Tibial nerve (tissue), 4 donors: ENCODE measurements around the gene C2CD2L.

Experiments used
- EP300 ChIP-seq, 2 donors: sonication (generic); formaldehyde crosslinking; IDR thresholded peaks; one replicate each; pipeline ENCODE4 v1.6.1; 2017; ENCODE audit warnings: antibody characterized with exemption in 2 of 2, mild to moderate bottlenecking in 1 of 2
- POLR2A ChIP-seq, 2 donors: fragments of 450-650 bp; IDR thresholded peaks; one replicate each; pipeline ENCODE4 v1.6.1; 2017; ENCODE audit warnings: antibody characterized with exemption in 2 of 2, mild to moderate bottlenecking in 2 of 2, moderate library complexity in 2 of 2
- TF ChIP-seq, protein P1 (sequence below), 5 experiments: fragments of 200-600 bp in 3 of 5; fragments of 450-650 bp in 2 of 5; sonication (generic) in 3 of 5; IDR thresholded peaks; one replicate each; pipeline ENCODE4 v1.5.1; 2016 to 2019; ENCODE audit warnings: antibody characterized with exemption in 5 of 5, mild to moderate bottlenecking in 3 of 5, moderate library complexity in 2 of 5

DNA sequence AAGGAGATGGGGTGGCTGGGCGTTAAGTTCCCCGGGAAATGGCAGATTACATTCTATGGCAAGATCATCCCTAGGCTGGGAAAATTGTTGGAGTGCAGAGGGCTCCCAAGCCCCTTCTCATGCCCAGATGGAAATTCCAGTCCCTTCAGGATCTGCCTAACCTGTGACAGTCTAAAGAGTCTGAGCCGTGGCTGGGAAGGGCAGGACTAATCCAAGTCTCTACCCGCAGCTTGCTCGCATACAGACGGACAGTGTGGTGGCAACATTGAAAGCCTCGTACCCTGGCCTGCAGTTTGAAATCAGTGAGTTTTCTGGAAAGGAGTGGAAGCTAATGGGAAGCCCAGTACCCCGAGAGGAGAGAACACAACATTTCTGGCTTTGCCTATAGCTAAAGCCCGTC is 18.7 kb upstream of the C2CD2L start:
- no peak for TF ChIP-seq POLR2A (IDR thresholded peaks at IDR 0.05)
- TF ChIP-seq, protein P1, sequence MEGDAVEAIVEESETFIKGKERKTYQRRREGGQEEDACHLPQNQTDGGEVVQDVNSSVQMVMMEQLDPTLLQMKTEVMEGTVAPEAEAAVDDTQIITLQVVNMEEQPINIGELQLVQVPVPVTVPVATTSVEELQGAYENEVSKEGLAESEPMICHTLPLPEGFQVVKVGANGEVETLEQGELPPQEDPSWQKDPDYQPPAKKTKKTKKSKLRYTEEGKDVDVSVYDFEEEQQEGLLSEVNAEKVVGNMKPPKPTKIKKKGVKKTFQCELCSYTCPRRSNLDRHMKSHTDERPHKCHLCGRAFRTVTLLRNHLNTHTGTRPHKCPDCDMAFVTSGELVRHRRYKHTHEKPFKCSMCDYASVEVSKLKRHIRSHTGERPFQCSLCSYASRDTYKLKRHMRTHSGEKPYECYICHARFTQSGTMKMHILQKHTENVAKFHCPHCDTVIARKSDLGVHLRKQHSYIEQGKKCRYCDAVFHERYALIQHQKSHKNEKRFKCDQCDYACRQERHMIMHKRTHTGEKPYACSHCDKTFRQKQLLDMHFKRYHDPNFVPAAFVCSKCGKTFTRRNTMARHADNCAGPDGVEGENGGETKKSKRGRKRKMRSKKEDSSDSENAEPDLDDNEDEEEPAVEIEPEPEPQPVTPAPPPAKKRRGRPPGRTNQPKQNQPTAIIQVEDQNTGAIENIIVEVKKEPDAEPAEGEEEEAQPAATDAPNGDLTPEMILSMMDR (IDR thresholded peaks at IDR 0.05), result no peak
- no peak for TF ChIP-seq EP300 (IDR thresholded peaks at IDR 0.05)
